Spleen (tissue), 11 donors: ENCODE data around the gene EIF3F. TPM values are rescaled to one million over a fixed set of nuclear protein-coding genes. Genes with fewer than 3 reads are reported as not detected.
A peak's percentile ranks its signal among the peaks of the same experiment; 100 is the strongest.

Experiments used
- DNase-seq: peaks from one replicate; pipeline ENCODE4 v3.0.0-alpha.2; 2020
- H3K27ac ChIP-seq, 8 donors: fragments of 200-600 bp; sonication (generic) in 7 of 8; 1 replicate in 4 of 8; 2 replicates in 4 of 8; pipeline versions ENCODE4 v1.5.0 to v1.8.0; 2016 to 2021; ENCODE audit warnings: inconsistent platforms in 4 of 8, mild to moderate bottlenecking in 4 of 8, moderate library complexity in 1 of 8
- H3K27me3 ChIP-seq, 7 donors: fragments of 200-600 bp; sonication (generic) in 6 of 7; replicated peaks in 1 of 7; 1 replicate in 4 of 7; 2 replicates in 3 of 7; pipeline versions ENCODE4 v1.5.0 to v1.8.0; 2016 to 2021; ENCODE audit warnings: inconsistent platforms in 3 of 7, mild to moderate bottlenecking in 1 of 7
- H3K36me3 ChIP-seq, 6 donors: fragments of 200-600 bp; sonication (generic) in 5 of 6; 1 replicate in 4 of 6; 2 replicates in 2 of 6; pipeline versions ENCODE4 v1.5.0 to v1.8.0; 2016 to 2021; ENCODE audit warnings: inconsistent platforms in 2 of 6
- H3K4me1 ChIP-seq, 6 donors: fragments of 200-600 bp; sonication (generic) in 5 of 6; 1 replicate in 3 of 6; 2 replicates in 3 of 6; pipeline versions ENCODE4 v1.5.0 to v1.8.0; 2016 to 2021; ENCODE audit warnings: inconsistent platforms in 3 of 6
- H3K4me3 ChIP-seq, 8 donors: fragments of 200-600 bp; sonication (generic) in 7 of 8; 1 replicate in 4 of 8; 2 replicates in 4 of 8; pipeline versions ENCODE4 v1.5.0 to v1.8.0; 2016 to 2021; ENCODE audit warnings: inconsistent platforms in 4 of 8, mild to moderate bottlenecking in 4 of 8, moderate library complexity in 2 of 8
- H3K9me3 ChIP-seq, 8 donors: fragments of 200-600 bp; sonication (generic) in 7 of 8; 1 replicate in 4 of 8; 2 replicates in 4 of 8; pipeline versions ENCODE4 v1.5.0 to v1.8.0; 2016 to 2021; ENCODE audit warnings: inconsistent platforms in 4 of 8
- POLR2A ChIP-seq, 3 donors: fragments of 450-650 bp; IDR thresholded peaks; one replicate each; pipeline ENCODE4 v1.5.1; 2017; ENCODE audit warnings: antibody characterized with exemption in 3 of 3, mild to moderate bottlenecking in 1 of 3
- POLR2AphosphoS5 ChIP-seq, 3 donors: sonication (generic); formaldehyde crosslinking; IDR thresholded peaks; one replicate each; pipeline ENCODE4 v1.5.1; 2017; ENCODE audit warnings: antibody characterized with exemption in 3 of 3
- WGBS, 5 donors: extraction: QIAGEN DNeasy Blood & Tissue Kit in 3 of 5; methylation state at CpG; one replicate each; pipeline versions ENCODE4 v1.1.5 to v1.1.7; 2013 to 2018; 5-methylcytosine and 5-hydroxymethylcytosine counted together
- intact Hi-C: fragments of 100-400 bp; cut with DNase I; formaldehyde crosslinking; loops from one replicate; pipeline ENCODE4 v1.15.0; 2023; ENCODE audit warnings: low total_unique reads
- polyA plus RNA-seq, 3 donors: library from polyadenylated mRNA; stranded (reverse); fragments of 200-250 nt; gene quantifications; one replicate each; pipeline ENCODE4 v1.2.1, GENCODE V29; 2013
- total RNA-seq, 7 donors: library from RNA; depleted of rRNA in 3 of 7; stranded (reverse); fragments of >200 nt in 3 of 7; fragmentation: NEBNext Ultra II Directional in 4 of 7; extraction: Animal tissue kit (Norgen Biotek cat#: 25700) in 4 of 7; gene quantifications; one replicate each; pipeline versions ENCODE4 v1.1.0 to v1.2.1, GENCODE V29; 2016 to 2021
- TF ChIP-seq, protein P1 (sequence below), 11 experiments: fragments of 200-600 bp in 7 of 11; fragments of 450-650 bp in 4 of 11; sonication (generic) in 4 of 11; IDR thresholded peaks in 8 of 11; conservative IDR thresholded peaks in 3 of 11; 1 replicate in 7 of 11; 2 replicates in 4 of 11; pipeline versions ENCODE4 v1.4.0 to v1.8.0; 2016 to 2021; ENCODE audit warnings: antibody characterized with exemption in 11 of 11, inconsistent platforms in 4 of 11, mild to moderate bottlenecking in 1 of 11
- donor health status: healthy with polysubstance abuse.
- donor health status: DM: no; HTN: no; CAD: no; lungs with moderate emphysema.
- donor health status: DM: no; HTN: no; CAD: no.
- donor health status: Bipolar disorder and iron deficiency.
- donor health status: healthy.
- donor health status: DM: no; HTN: no; CAD: no.
- donor health status: DM: yes; HTN: yes; CAD: no.

EIF3F gene
- total and polyA plus RNA-seq, 10 donors: 189 to 437 (median 216) TPM

DNA sequence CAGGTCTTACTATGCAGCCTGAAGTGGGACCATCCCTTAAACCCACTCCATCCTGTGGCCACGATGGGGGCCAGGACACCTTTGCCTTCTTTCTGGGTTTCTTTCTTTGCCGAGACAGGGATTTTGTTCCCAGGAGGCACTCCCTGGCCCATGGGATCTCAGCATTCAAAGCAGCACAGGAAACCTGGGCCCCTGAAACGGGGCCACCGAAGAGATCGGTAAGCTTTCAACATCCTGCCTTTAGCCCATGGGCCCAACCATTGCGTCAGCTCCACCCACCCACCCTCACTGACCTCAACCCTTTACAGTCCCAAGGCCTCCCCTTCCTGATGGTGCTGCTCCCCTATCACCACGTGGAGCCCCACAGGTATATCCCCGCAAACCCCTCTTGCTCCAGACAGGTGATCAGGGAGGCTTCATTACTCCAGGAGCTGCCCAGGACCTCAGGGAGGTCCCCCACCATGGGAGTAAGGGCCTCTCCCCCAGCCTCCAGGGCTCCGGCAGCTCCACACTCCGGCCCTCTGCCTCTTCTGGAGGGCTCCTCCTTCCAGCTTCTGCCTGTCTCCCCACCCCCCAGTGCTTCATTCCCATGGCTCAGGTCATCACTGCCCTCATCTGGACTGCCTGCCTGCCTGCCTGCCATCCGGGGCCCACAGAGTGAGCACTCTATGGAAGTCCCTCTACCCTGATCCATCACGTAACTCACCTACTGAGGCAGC lies 51.8 kb downstream of the EIF3F start:
- no peaks in the 10 kb centered on the region for H3K36me3 ChIP-seq
- H3K4me1 ChIP-seq: no peaks in the 10 kb centered on the region
- H3K27ac ChIP-seq: no peak overlapping the region
- intact Hi-C loops: loop anchor here (10.0 kb wide), 1 partner anchor 56 kb away; no protein-coding TSS in a partner anchor
- no peaks in the 10 kb centered on the region for H3K9me3 ChIP-seq
- H3K4me3 ChIP-seq: no peak overlapping the region
- WGBS, 5 donors: 68 to 83% (median 72%) methylated on average over 9 to 12 of the region's 12 CpGs
- H3K27me3 ChIP-seq: peaks cover 0 to 9% (median 0%) of the 10 kb centered on the region in 7 donors
- DNase-seq: peak; percentile 40
- TF ChIP-seq POLR2A (IDR thresholded peaks at IDR 0.05): no peak
- no peak for TF ChIP-seq POLR2AphosphoS5 (IDR thresholded peaks at IDR 0.05)
- TF ChIP-seq, protein P1, sequence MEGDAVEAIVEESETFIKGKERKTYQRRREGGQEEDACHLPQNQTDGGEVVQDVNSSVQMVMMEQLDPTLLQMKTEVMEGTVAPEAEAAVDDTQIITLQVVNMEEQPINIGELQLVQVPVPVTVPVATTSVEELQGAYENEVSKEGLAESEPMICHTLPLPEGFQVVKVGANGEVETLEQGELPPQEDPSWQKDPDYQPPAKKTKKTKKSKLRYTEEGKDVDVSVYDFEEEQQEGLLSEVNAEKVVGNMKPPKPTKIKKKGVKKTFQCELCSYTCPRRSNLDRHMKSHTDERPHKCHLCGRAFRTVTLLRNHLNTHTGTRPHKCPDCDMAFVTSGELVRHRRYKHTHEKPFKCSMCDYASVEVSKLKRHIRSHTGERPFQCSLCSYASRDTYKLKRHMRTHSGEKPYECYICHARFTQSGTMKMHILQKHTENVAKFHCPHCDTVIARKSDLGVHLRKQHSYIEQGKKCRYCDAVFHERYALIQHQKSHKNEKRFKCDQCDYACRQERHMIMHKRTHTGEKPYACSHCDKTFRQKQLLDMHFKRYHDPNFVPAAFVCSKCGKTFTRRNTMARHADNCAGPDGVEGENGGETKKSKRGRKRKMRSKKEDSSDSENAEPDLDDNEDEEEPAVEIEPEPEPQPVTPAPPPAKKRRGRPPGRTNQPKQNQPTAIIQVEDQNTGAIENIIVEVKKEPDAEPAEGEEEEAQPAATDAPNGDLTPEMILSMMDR (IDR thresholded peaks at IDR 0.05 in 8 of 11, conservative IDR thresholded peaks at IDR 0.05 in 3 of 11): no peak

DNA sequence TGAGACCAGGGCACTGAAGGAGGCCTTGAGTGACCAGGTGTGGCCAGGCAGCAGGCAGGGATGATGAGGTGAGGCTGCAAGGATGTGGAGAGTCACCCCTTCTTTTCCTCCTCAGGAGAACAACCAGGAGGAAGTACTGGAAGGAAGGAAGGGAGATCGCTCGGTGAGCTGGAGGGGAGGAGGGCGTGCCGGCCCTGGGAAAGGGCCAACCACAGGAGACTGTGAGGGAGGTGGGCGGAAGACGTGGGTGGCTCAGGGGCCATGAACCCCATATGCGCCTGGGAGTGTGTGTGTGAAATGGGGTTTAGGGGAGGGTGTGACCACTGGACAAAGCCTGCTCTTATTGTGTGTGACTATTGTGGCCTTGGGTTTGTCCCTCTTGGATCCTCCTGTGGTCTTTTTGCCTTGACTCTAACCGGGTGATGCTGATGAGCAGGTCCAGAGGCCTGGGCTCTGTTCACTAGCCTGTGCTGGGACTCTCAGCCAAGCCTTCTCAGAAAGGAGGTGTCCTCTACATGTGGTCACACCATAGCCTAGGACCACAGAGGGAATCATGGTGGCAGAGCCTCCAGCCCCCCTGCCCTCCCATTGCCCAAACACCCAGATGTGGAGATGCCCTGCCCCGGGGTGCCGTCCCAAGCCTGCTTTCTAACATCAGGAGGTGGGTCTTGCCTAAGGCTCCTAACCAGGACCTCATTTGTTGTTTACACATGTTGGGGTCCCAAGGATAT lies 52.6 kb downstream of the EIF3F start:
- no peaks in the 10 kb centered on the region for H3K4me1 ChIP-seq
- DNase-seq: peak; percentile 47
- TF ChIP-seq, protein P1 (IDR thresholded peaks at IDR 0.05 in 8 of 11, conservative IDR thresholded peaks at IDR 0.05 in 3 of 11): no peak
- TF ChIP-seq POLR2A (IDR thresholded peaks at IDR 0.05) (no peak), POLR2AphosphoS5 (IDR thresholded peaks at IDR 0.05) (no peak)
- H3K27me3 ChIP-seq: peaks cover 0 to 8% (median 0%) of the 10 kb centered on the region in 7 donors
- H3K36me3 ChIP-seq: no peaks in the 10 kb centered on the region
- H3K9me3 ChIP-seq: no peaks in the 10 kb centered on the region
- no peak overlapping the region for H3K4me3 ChIP-seq
- H3K27ac ChIP-seq: no peak overlapping the region
- 65 to 84% (median 72%) methylated on average over 8 to 10 of the region's 10 CpGs for WGBS, 5 donors
- intact Hi-C loops: loop anchor here (10.0 kb wide), 1 partner anchor 55 kb away; no protein-coding TSS in a partner anchor

DNA sequence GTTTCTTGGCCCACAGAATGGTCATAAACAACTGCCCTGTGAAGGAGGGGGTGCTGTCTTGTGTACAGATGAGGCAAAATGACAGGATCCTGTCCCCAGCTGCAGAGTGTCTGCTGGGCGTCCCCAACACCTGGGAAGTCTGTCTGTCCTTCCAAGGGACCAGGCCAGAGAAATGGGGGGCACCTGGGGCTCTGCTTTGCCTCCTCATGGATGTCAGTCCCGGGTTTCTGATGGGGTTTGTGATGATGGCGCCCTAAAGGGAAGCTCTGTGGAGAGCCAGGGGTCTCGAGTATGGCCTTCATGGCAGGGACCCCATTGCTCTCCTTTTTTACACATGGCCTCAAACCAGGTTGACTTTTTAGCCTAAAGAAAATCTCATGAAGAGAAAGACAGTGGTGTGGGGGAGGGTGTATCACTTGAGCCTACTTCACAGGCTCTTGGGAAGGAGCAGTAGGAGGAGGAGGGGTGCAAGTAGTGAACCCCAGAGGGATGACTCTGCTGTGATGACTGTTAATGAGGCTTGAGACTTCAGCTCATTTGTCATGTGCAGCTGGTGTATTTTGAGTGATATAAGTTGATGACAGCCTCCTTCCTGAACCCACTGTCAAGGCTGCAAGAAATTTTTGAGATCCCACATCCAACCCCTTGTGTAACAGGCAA lies 53.3 kb downstream of the EIF3F start:
- peak; percentile 20 for DNase-seq
- Histone ChIP-seq H3K4me1 (no peaks in the 10 kb centered on the region), H3K9me3 (no peaks in the 10 kb centered on the region), H3K27me3 (peaks cover 0 to 8% (median 0%) of the 10 kb centered on the region in 7 donors), H3K4me3 (no peak overlapping the region), H3K36me3 (no peaks in the 10 kb centered on the region), H3K27ac (no peak overlapping the region)
- intact Hi-C loops: no loop called here
- TF ChIP-seq, protein P1 (IDR thresholded peaks at IDR 0.05 in 8 of 11, conservative IDR thresholded peaks at IDR 0.05 in 3 of 11): no peak
- TF ChIP-seq POLR2AphosphoS5 (IDR thresholded peaks at IDR 0.05): no peak
- no peak for TF ChIP-seq POLR2A (IDR thresholded peaks at IDR 0.05)
- 67 to 87% (median 74%) methylated on average over 4 of the region's 4 CpGs for WGBS, 5 donors
